GM08714 (cell line): ENCODE measurements around the gene PAPOLA.

Experiments used
- H3K4me3 ChIP-seq: fragments of 200-500 bp; sonication (Bioruptor generic); 2 replicates; pipeline ENCODE4 v1.5.1; 2014; ENCODE audit warnings: mild to moderate bottlenecking, low read length, inconsistent platforms
- ZNF274 ChIP-seq: IDR thresholded peaks from 2 replicates; pipeline ENCODE4 v1.6.1; 2012; ENCODE audit warnings: mild to moderate bottlenecking, low read depth, low read length

The PAPOLA gene

GRCh38 chr14:96582411-96582961, 80.3 kb downstream of the PAPOLA start:
- TF ChIP-seq ZNF274 = no peak
- H3K4me3 ChIP-seq = no peak overlapping the region

- no peak for TF ChIP-seq ZNF274
- H3K4me3 ChIP-seq = no peak overlapping the region
Observed at GRCh38 chr14:96582995-96583394, 80.8 kb downstream of the PAPOLA start.

- no peak for TF ChIP-seq ZNF274
- no peak overlapping the region for H3K4me3 ChIP-seq
Observed at GRCh38 chr14:96583569-96584041, 81.4 kb downstream of the PAPOLA start.

- TF ChIP-seq ZNF274 = no peak
- H3K4me3 ChIP-seq = no peak overlapping the region
Observed at GRCh38 chr14:96584199-96584906, 82.2 kb downstream of the PAPOLA start.

GRCh38 chr14:96584907-96585671, 82.9 kb downstream of the PAPOLA start:
- no peak for TF ChIP-seq ZNF274
- no peak overlapping the region for H3K4me3 ChIP-seq

- TF ChIP-seq ZNF274 = no peak
- H3K4me3 ChIP-seq = no peak overlapping the region
Observed at GRCh38 chr14:96585672-96586013, 83.5 kb downstream of the PAPOLA start.

- H3K4me3 ChIP-seq = no peak overlapping the region
- no peak for TF ChIP-seq ZNF274
Observed at GRCh38 chr14:96586056-96586455, 83.9 kb downstream of the PAPOLA start.

GRCh38 chr14:96586921-96587822, 85.0 kb downstream of the PAPOLA start:
- no peak for TF ChIP-seq ZNF274

GRCh38 chr14:96587823-96588385, 85.7 kb downstream of the PAPOLA start:
- H3K4me3 ChIP-seq = no peak overlapping the region
- TF ChIP-seq ZNF274 = no peak

More at GRCh38 chr14:96586921-96587822, 85.0 kb downstream of the PAPOLA start:
- H3K4me3 ChIP-seq = no peak overlapping the region

- TF ChIP-seq ZNF274 = no peak
- no peak overlapping the region for H3K4me3 ChIP-seq
Observed at GRCh38 chr14:96588410-96589257, 86.5 kb downstream of the PAPOLA start.

- no peak overlapping the region for H3K4me3 ChIP-seq
- TF ChIP-seq ZNF274 = no peak
Observed at GRCh38 chr14:96589577-96589976, 87.4 kb downstream of the PAPOLA start.

GRCh38 chr14:96590190-96590864, 88.1 kb downstream of the PAPOLA start:
- no peak overlapping the region for H3K4me3 ChIP-seq
- no peak for TF ChIP-seq ZNF274
